Amniotic epithelial cell (primary cell): ENCODE data around the gene PHETA1.

Experiments
- DNase-seq: peaks from one replicate; pipeline ENCODE4 v3.0.0-alpha.2; 2010; ENCODE audit warnings: low read depth

PHETA1 gene

DNA sequence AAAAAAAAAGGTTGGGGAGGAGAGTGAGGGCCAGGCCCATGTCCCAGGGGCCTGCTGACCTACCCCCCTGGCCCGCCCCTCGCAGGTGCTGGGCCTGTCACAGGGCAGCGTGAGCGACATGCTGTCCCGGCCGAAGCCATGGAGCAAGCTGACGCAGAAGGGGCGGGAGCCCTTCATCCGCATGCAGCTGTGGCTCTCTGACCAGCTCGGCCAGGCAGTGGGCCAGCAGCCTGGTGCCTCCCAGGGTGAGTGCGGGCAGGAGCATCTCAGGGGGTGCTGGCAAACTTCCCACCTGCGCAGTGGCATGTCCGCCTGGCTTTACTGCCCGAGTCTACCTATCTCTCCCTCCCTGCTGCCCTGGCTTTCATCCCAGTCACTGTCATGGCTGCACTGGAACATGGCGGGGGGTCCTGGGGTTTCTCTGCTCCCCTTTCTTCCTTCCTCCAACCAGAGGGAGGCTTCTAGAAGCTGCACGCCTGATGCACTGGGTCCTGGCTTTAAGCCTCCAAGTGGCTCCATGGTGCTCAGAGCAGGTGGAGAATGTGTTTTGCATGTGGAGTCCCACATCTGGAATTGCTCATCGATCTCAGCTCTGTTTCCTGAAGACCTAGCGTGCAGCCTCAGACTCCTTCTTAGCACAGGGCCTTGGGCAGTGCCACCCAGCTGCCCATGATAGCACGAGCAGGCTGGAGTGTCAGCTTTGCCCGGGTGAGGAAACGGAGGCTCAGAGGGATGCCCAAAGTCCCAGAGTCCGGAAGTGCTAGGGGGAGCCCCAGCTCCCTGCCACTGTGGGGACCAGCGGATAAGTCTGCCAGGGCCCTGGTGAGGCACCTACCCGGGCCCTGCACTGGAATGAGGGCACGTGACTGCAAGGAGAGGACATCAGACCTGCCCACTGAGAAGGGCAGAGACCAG is 46.3 kb downstream of the PHETA1 start:
- DNase-seq = no peak

DNA sequence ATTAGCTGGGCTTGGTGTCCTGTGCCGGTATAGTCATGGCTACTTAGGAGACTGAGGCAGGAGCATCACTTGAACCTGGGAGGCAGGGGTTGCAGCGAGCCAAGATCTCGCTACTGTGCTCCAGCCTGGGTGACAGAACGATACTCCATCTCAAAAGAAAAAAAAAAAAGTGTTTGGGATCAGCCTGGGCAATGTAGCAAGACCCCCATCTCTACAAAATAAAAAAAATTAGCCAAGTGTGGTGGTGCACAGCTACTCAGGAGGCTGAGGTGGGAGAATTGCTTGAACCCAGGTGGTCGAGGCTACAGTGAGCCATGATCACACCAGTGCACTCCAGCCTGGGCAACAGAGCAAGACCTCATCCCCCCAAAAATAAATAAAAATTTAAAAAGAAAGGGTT is 47.6 kb downstream of the PHETA1 start:
- DNase-seq = no peak

DNA sequence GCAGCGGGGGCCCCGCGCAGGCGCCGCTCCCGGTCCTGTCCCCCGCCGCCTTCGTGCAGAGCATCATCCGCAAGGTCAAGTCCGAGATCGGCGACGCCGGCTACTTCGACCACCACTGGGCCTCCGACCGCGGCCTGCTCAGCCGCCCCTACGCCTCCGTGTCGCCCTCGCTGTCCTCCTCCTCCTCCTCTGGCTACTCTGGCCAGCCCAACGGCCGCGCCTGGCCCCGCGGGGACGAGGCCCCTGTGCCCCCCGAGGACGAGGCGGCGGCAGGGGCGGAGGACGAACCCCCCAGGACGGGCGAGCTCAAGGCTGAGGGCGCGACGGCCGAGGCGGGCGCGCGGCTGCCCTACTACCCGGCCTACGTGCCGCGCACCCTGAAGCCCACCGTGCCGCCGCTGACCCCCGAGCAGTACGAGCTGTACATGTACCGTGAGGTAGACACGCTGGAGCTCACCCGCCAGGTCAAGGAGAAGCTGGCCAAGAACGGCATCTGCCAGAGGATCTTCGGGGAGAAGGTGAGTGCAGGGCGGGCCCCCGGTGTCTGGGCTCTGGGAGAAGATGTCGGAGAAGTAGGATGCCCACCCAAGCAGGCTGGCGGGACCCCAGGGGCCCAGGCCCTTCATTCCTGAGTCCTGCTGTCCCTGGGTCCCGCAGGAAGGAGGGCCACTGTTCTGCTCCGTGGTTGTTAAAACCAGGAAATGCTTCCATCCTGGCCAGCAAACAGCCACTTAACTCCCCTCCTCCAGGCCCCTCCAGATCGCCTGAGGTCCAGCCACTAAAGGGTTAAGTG is 48.4 kb downstream of the PHETA1 start:
- DNase-seq = no peak

DNA sequence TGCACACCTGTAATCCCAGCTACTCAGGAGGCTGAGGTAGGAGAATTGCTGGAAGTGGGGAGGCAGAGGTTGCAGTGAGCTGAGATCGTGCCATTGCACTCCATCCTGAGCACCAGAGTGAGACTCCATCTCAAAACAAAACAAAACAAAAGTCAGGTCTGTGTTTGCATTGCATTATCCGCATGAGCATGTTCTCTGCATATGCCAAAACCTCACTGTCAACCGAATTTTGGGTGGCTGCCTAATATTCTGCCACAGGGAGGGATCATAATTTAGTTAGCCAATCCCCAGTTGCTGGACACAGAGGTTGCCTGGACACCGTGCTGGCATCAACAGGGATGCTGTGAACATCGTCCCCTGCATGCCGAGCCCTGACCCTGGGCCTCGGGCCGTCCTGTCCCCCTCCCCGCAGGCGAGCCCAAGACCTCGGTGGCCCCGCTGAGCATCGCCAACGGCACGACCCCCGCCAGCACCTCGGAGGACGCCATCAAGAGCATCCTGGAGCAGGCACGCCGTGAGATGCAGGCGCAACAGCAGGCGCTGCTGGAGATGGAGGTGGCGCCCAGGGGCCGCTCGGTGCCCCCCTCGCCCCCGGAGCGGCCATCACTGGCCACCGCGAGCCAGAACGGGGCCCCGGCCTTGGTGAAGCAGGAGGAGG is 49.2 kb downstream of the PHETA1 start:
- no peak for DNase-seq

DNA sequence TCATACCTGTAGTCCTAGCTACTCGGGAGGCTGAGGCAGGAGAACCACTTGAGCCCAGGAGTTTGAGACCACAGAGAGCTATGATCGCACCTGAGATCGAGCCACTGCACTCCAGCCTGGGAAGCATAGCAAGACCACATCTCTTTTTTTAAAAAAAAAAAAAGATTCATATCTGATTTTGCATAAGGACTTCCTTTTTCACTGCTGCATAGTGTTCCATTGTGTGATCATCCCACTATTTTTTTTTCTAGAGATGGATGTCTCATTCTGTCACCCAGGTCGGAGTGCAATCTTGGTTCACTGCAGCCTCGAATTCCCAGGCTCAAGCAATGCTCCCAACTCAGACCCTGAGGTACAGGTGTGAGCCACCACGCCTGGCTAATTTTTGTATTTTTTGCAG is 50.4 kb downstream of the PHETA1 start:
- DNase-seq = no peak

DNA sequence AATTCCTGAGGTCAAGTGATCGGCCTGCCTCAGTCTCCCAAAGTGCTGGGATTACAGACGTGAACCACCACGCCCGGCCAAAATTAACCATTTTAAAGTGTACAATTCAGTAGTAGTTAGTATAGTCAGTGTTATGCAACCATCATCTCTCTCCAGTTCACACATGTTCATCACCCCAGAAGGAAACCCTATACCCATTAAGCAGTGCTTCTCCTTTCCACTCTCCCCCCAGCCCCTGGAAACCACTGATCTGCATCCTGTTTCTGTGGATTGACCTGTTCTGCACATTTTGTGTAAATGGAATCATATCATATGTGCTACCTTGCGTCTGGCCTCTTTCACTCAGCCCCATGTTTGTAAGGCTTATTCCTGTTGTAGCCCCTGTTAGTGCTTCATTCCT is 52.2 kb downstream of the PHETA1 start:
- DNase-seq = no peak

DNA sequence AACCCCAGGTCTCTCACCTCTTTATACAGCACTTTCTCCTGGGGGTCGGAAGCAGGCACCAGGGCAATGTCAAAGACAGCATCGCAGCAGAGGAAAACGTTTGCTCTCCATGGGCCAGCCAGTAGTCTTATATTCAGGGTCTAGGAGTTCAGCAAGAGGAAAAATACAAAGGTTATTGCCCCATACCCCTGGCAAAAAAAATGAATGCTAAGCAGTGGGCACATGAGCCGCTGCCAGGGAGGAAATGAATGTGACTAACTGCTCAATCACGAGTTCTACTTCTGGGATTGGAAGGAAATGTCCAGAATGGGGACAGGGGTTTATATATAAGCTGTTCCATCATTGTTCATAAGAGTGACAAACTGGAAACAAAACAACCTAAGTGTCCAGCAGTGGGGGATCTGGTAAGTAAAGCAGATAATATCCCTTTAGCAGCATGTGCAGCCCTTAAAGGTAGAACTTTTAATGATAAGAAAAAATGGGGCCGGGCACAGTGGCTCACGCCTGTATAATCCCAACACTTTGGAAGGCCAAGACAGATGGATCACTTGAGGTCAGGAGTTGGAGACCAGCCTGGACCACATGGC is 53.8 kb downstream of the PHETA1 start:
- DNase-seq = no peak

DNA sequence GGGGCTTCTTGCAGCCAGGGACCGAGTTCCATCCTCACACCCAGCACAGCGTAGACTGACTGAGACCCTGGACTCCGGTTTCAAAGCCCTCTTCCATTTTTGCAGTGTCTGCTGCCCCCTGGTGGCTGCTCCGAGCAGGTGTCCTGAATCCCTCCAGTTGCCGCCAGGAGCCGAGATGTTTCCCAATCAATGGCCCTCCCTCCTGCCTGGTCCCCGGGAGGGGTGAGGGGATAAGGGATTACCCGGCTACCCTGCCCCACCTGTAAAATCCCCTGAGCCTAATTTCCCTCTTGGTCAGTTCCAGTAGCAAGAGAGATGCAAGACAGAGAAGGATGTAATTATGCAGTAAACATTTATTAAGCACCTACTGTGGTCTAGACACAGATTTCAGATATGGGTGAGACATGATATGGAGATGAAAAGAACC is 55.0 kb downstream of the PHETA1 start:
- DNase-seq = peak; percentile 51

DNA sequence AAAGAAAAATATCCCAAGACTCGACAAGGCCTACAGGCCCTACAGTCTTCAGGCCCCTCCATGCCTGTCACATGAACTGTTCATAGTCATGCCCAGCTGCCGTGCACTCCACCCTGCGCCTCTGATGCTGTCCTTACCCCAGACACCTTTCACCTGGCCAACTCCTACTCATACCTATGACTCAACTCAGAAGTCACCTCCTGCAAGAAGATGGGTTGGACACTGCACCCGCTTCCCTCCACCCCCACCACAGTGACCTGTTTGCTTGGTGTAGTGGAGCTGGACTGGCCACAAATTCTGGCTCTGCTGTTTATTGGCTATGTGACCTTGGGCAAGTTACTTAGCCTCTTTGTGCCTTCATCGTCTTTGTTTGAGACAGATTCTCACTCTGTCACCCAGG is 56.2 kb downstream of the PHETA1 start:
- no peak for DNase-seq

DNA sequence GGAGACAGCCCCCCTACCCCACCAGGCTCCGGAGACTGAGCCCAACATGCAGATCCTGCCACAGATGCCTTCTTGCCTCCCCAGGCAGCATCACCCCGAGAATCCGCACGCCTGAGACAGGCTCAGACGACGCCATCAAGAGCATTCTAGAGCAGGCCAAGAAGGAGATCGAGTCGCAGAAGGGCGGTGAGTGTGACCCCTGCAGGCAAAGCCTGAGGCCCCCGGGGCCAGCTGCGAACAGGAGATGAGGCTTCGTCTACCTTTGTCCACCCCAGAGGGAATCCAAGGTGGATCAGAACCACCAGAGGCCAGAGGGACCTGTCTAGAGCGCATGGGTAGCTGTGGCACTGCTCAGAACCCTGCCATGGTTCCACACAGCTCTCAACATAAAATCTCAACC is 56.9 kb downstream of the PHETA1 start:
- DNase-seq = no peak

DNA sequence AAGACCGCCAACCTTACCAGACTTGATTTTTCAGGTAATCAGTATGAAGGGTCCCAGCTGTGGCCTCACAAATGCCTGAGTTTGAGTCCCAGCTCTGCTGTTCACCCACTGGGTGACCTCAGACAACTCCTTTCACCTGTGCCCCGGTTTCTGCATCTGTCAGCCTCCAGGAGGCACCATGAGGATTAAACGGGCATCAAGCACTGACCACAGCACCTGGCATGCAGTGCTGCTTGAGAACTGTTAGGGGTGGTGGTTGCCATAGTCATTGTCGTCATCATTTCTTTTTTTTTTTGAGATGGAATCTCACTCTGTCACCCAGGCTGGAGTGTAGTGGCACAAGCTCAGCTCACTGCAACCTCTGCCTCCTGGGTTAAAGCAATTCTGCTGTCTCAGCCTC is 57.9 kb downstream of the PHETA1 start:
- no peak for DNase-seq
